Erythroblast (primary cell): Measurements from ENCODE around the gene VARS2.

Experiments used
- GATA1 ChIP-seq: IDR thresholded peaks from 2 replicates; pipeline ENCODE4 v1.6.1; 2011; ENCODE audit warnings: low read depth, mild to moderate bottlenecking, control low read depth, low read length, moderate library complexity
- POLR2A ChIP-seq: IDR thresholded peaks from 2 replicates; pipeline ENCODE4 v1.6.1; 2011; ENCODE audit warnings: mild to moderate bottlenecking, low read length

- TF ChIP-seq POLR2A (no peak), GATA1 (no peak)
Observed at GRCh38 chr6:30891450-30891723, 22.7 kb upstream of the VARS2 start.
